CD4-positive, alpha-beta T cell treated with Interleukin-10 for 1 hour (primary cell): ENCODE measurements around the gene GPR141.

Source experiments
- DNase-seq: peaks from one replicate; pipeline ENCODE4 v3.0.0-alpha.2; 2020

The GPR141 gene

DNA sequence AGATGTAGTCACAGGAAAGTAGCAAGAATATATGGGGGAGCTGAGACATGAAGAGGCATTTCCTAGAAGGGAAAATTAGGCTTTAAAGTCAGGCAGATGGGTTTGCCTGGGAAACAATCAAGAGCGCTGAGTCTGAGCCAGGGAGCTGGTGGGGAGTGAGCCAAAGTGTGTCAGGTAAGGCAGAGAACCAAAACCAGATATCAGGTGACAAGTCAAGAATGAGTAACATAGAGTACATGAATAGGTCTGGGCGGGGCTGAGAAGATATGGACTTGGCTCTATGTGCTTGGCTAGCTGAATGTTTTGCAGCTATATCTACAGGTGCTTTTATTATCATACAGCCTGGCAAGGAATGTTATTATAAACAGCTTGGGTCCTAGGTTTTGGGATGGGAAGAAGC, 49.3 kb downstream of the GPR141 start:
- DNase-seq: no peak

DNA sequence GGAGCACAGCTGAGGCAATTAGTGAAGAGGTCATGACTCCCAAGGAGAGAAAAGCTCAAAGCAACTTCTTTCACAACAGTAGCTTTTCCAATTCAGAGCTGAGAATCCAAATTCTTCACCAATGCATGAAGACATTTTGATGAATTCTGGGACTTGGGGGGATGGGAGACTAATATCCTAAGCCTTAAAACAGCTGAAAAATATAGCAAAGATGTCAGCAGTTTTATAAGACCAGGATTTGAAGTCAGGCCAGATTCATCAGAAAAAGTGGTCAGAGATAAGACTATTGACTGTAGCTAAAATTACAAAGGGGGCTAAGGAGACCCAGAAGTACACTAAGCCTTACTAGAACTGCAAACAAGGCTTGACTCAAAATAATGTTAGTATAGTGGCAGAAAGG, 51.6 kb downstream of the GPR141 start:
- DNase-seq: no peak

- no peak for DNase-seq
Measured at GRCh38 chr7:37738321-37738720, 54.8 kb downstream of the GPR141 start.

GRCh38 chr7:37740398-37740797, 56.8 kb downstream of the GPR141 start:
- no peak for DNase-seq

- DNase-seq: no peak
Measured at GRCh38 chr7:37741776-37742175, 58.2 kb downstream of the GPR141 start.

GRCh38 chr7:37751096-37751495, 67.5 kb downstream of the GPR141 start:
- no peak for DNase-seq

DNA sequence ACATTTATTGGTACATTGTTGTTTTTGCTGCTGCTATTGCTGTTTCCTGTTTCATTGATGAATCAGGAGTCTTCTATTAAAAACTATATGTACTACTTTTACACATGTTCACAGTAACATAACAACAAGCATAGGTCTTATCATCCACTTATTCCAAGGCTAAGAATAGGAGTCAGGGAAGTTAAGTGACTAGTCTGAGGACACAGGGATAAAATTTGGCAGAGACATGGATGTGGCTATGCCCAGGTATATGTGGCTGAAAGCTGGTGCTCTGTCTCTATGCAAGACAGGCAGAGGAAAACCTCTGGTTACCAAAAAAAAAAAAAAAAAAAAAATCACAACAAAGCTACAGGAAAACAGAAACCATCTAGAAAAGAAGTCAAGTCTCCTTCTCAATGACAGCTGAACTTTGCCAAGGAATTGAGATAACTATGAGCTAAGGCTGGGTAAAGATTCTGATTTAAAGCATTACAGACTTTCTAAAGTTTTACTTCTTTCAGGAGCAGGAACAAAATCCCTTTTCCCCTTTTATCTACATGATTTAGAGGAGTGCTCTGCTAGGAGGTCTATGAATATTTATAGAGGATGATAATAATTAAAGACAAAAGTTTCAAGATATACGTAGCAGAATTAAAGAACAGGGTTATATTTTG, 70.0 kb downstream of the GPR141 start:
- no peak for DNase-seq

DNA sequence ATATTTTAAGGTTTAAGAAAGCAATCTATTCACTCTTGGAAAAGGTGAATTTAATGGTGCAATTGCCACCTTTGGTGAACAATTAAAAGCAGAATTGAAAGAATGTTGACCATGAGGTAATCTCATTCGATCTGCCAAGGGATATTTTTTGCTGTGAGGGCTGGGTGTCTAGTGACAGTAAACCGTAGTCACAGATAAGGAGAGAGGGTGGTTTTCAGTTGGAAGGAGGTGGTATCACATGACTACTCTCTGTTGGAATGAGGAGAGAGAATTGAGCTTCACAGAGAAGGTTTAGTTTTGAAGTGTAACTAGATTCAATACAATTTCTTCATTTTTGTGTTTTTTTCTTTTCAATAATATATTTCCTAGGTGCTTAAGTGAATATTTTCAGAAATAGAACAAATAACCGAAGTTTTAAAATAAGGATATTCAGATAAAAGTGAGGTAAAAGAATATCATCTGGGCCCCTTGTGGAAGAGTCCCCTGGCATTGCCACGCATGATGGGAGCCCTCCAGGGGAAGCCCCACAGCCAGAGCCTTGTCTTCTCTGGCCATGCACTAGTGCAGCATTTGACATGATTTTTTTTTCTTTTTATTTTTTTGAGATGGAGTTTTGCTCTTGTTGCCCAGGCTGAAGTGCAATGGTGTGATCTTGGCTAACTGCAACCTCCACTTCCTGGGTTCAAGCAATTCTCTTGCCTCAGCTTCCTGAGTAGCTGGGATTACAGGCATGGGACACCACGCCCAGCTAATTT, 73.4 kb downstream of the GPR141 start:
- DNase-seq: no peak

GRCh38 chr7:37757563-37757962, 74.0 kb downstream of the GPR141 start:
- DNase-seq: no peak

- DNase-seq: no peak
Measured at GRCh38 chr7:37758501-37759045, 75.0 kb downstream of the GPR141 start.

DNA sequence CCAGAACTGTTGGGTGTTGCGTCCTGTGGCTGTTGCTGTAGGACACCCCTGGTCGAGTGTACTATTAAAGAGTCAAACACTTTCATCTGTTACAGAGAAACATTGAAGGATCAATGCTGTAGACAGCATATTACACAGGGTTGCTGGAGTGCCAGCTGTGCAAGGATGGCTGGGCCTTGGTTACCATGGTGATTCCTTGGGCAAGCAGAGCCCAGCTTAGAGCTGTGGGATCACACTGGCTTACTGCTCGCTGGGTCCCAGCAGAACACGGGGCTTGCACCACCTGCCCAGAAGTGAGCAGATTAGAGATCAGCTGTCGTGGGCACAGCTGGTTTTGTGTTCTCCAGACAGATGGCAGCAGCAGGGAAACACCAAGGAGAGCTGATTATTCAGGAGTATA, 76.0 kb downstream of the GPR141 start:
- DNase-seq: no peak

DNA sequence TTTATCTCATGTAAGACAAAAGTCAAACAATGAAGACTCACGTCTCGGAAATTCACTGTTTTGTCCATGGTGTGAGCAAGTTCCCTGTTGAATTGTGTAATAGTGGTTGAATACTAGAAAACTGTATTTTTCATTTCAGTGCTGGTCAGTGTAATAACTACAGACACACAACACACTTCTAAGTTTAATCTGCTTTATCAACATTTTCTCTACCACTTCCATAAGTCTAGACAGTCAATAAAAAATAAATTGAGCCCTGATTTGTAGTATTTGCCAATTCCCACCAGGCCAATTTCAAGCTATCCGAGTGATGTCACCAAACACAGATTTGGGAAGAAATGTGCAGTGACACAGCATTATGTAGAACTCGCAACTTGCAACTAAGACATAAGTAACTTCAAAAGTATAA, 81.9 kb downstream of the GPR141 start:
- DNase-seq: no peak

- no peak for DNase-seq
Measured at GRCh38 chr7:37765872-37766525, 82.4 kb downstream of the GPR141 start.

GRCh38 chr7:37768611-37769010, 85.0 kb downstream of the GPR141 start:
- no peak for DNase-seq

DNA sequence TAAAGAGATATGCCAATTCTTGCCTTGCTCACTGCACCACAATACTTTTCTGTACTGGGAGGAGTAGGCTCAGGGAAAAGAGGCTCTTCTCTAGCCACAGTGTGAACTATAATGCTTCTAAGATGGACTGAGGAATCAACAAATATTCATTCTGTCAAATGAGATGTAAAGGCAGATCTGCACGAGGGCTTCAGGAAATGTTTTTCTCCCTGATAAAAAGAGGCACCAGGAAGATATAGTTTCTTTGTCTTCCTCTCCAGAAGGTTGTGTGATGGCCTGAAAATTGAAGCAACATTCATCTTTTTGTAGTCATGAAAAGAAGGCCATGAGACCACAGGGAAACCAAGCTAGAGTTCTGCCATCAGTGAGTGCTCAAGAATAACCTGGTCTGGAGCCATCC, 85.7 kb downstream of the GPR141 start:
- DNase-seq: no peak

- DNase-seq: no peak
Measured at GRCh38 chr7:37769726-37770125, 86.2 kb downstream of the GPR141 start.

DNA sequence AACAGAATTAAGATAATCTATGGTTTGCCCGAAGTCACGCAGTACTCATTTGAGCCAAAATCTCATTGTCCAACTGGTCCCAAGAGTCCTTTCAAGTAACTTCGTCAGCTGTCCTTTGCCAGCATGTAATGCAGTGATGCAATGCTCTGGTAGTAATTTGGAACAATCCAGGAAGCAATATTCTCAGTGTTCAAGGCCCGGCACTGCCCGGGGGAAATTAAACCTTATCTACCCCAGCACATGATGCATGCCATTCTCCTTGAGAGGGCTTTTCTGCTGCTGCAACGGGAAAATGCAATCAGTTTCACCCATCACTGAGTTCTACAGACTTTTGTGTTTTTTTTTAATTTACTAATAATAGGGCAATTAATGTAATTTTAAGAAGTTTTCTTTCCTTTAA, 87.3 kb downstream of the GPR141 start:
- DNase-seq: no peak

DNA sequence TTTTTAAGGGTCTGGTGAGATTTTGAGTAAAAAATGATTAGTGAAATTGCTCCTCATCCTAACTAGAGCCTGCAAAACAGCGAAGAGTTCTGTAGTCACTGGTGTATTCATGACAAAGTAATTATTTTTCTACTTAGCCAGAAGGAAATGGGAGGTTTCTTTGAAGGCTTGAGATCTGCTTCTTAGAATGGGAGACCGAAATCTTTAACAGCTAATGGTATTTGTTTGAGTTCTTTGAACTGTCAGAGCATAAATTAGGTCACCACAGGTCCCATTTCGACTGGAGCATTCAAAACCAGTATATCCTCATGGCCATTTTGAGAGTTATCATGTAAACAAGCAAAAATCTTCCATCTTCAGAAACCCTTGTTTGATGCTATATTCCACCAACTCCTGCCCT, 87.8 kb downstream of the GPR141 start:
- DNase-seq: no peak

DNA sequence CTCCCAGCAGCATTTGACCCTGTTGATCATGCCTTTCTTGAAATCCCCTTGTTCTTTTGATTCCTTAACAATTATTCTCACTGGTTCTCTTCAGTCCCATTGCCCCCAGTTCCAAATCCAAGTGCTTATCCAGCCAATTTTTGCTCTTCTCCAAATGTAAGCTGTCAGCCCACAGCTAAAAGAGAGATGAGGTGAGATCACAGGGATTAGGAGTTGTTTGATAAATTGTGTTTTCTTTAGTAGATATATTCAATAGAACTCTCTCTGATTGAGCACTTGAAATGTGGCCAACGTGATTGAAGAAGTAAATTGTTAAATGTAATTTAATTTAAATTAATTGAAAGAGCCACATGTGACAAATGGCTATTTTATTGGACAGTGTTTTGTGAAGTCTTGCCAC, 88.2 kb downstream of the GPR141 start:
- DNase-seq: no peak

- DNase-seq: no peak
Measured at GRCh38 chr7:37775921-37776320, 92.4 kb downstream of the GPR141 start.

GRCh38 chr7:37781156-37781555, 97.6 kb downstream of the GPR141 start:
- DNase-seq: no peak

DNA sequence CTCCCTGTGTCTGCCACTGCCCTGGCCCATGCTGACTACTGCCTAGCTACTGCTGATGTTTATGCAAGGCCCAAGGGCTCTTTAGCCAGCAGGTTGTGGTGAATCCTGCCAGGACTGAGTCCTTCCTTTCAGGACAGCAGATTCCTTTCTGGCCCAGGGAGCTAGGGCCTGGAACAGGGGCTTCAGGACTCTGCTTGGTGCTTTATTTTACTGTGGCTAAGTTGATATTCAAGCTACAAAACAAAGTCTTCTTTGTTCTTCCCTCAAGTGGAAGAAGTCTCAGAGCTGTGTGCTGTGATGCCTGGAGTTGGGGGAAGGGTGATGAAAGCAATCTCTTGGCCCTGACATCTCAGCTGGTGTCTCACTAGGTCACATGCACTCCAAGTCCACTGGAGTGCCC, 98.6 kb downstream of the GPR141 start:
- no peak for DNase-seq

- DNase-seq: no peak
Measured at GRCh38 chr7:37784015-37784414, 100.4 kb downstream of the GPR141 start.
